Ovary (tissue), 3 donors: Measurements from ENCODE around the gene IFNA5.

ENCODE experiments used
- EP300 ChIP-seq: sonication (generic); formaldehyde crosslinking; IDR thresholded peaks from one replicate; pipeline ENCODE4 v1.6.1; 2017; ENCODE audit warnings: antibody characterized with exemption
- POLR2A ChIP-seq: fragments of 450-650 bp; IDR thresholded peaks from one replicate; pipeline ENCODE4 v1.6.1; 2017; ENCODE audit warnings: antibody characterized with exemption, mild to moderate bottlenecking, moderate library complexity
- TF ChIP-seq, protein P1 (sequence below), 3 donors: fragments of 450-650 bp in 2 of 3; fragments of 200-600 bp in 1 of 3; IDR thresholded peaks; one replicate each; pipeline versions ENCODE4 v1.5.1 to v1.8.0; 2016 to 2022; ENCODE audit warnings: antibody characterized with exemption in 3 of 3, mild to moderate bottlenecking in 1 of 3
- donor health status: DM: no; HTN: no; CAD: no.

GRCh38 chr9:21350787-21351186 is 45.7 kb upstream of the IFNA5 start, which contains the start of gene IFNA6:
- TF ChIP-seq POLR2A (no peak), EP300 (no peak)
- TF ChIP-seq, protein P1, sequence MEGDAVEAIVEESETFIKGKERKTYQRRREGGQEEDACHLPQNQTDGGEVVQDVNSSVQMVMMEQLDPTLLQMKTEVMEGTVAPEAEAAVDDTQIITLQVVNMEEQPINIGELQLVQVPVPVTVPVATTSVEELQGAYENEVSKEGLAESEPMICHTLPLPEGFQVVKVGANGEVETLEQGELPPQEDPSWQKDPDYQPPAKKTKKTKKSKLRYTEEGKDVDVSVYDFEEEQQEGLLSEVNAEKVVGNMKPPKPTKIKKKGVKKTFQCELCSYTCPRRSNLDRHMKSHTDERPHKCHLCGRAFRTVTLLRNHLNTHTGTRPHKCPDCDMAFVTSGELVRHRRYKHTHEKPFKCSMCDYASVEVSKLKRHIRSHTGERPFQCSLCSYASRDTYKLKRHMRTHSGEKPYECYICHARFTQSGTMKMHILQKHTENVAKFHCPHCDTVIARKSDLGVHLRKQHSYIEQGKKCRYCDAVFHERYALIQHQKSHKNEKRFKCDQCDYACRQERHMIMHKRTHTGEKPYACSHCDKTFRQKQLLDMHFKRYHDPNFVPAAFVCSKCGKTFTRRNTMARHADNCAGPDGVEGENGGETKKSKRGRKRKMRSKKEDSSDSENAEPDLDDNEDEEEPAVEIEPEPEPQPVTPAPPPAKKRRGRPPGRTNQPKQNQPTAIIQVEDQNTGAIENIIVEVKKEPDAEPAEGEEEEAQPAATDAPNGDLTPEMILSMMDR (IDR thresholded peaks at IDR 0.05): no peak
